ENCODE results near the gene MAPK11.

MAPK11 gene

DNA sequence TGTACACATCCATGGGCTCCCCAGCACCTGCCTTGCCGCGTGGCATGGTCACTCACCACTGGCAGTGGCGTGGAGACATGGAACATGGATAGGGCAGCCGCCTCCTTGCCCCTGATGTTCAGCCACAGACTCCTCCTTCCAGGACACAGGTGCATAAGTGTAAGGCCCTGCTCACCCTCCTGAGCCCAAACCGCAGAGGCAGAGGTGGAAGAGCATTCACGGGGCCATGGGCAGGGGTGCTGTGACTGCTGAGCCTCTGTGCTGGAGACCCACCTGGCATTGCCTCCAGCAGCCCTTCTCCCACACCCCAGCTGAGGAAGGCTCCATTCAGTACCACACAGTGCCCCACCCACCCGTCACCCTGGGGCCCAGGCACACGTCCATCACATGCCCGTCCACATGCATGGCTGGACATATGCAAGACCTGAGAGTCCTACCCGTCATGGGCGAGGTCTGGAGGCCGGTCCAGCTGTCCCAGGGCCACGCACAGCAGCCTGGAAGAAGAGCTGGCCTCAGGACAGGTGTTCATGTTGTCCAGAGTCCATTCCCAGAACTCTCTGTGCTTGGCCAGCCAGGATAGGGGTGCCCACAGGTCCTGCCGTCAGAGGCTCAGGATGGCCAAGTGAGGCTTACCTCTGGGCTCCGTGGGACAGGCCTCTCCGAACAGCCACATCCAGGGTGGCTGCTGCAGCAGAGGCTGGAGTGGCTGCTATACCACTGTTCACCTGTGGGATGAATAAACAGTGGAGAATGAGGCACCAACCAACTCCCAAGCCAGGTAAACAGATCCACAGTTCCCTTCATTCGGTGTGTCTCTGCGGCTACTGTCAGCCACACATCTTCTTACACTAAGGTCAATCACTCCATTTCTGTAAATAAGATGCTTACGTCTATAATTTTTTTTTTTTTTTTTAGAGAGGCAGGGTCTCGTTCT lies 23.7 kb downstream of the MAPK11 start:
- no peak for DNase-seq

DNA sequence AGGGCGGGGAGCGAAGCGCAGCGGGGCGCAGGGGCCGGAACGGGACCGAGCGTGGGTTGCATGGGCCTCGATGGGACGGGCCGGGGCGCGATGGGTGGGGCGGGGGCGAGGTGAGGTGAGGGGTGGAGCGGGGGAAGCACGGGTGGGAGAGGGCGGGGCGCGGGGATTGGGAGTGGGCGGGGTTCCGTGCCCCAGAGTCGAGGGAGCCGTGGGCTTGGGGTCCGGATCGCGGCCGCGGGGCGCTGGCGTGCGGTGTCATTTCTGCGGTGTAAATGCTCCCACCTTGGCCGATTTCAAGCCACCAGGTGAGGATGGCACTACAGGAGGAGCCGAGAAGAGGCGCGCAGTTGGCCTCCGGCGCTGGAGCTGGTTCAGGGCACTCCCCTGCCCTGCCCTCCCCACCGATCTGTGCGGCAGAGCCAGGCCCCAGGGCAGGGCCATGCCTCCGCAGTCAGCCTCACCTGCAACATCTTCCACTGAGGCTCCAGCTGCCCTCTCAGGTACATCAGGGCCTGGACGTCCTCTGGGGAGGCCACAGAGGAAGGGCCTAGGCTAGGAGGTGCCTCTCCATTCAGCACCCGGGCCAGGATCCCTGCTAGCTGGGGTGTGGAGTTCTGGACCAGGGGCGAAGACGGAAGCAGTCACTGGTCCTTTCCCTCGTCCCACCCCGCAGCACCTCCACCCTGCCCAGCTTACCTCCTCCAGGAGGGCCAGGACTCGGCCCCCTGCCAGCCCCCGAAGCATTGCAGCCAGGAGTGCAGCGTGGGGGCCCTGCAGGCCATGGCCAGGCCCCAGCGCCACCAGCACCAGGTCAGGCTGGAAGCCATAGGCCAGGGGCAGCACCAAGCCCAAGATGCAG lies 24.7 kb downstream of the MAPK11 start:
- DNase-seq: no peak

DNA sequence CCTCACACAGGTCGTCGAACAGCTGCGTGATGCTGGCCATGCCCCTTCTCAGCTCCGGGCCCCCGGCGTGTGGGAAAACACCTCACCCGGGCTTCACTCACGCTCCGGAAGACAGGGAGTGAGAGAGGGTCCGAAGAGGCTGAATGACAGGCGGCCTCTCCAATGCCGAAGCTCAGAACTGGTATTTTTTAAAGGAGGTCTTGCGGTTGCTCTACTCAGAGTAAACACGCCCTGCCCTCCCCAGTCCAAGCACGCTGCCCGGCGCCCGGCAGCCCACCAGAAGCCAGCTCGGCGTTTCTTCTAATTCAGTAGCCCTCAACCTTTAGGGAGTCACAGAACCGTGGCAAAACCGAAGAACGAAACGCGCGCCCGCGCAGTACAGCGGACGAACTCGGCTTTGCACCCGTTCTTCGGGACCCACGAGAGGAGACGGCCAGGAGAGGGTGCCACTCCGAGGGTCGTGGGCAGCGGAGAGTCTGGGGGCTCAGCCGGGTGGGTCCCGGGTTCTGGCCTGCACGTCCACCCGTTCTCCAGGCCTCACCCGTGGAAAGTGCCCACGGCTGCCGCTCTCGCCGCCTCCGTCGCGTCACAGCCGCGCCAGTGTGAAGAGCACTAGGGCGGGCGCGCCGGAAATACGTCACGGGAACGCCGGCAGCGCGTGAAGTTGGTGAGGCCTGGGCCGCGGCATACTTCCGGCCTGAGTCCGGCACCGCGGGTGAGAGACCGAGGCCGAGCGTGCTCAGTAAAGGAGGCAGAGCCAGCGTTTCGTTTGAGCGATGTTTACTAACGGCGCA lies 25.6 kb downstream of the MAPK11 start, which contains the start of gene TUBGCP6:
TUBGCP6 (minus strand) TSS at position 604 of the 794 bp plus-strand sequence; CDS start at position 40, 564 bp downstream.
- peak; percentile 67 for DNase-seq

DNA sequence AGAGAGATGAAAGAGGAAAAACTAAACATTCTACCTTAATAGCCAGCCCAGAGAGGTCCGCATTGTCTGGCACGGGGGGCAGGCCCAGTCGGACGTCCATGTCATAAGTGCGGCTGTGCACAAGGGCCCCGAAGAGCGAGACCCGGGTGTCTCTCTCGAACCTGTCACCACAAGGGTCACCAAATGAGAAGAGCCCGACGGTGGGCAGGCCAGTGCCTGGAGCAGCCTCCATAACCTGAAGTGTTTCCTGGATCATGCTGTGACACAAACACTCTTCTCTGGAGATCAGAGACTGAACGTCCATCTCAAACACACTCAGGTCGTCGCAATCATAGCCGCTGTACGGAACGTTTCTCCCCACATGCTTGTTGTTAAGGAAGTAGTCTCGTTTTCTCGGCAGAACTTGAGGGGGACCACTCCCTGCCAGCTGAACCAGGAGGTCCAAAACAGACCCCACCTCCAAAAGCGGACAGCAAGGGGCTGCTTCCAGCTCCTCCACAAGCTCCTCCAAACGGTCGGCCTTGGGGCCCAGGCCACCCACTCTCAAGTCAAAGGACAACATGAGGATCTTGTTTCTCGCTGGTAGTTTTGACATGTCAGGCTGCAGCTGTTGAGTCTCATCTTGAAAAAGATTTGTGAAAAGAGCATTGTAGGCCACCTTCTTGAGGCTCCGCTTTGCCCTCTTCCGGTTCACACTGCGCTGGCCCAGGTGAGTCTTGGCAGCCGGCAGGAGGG lies 26.3 kb downstream of the MAPK11 start:
- no peak for DNase-seq

DNA sequence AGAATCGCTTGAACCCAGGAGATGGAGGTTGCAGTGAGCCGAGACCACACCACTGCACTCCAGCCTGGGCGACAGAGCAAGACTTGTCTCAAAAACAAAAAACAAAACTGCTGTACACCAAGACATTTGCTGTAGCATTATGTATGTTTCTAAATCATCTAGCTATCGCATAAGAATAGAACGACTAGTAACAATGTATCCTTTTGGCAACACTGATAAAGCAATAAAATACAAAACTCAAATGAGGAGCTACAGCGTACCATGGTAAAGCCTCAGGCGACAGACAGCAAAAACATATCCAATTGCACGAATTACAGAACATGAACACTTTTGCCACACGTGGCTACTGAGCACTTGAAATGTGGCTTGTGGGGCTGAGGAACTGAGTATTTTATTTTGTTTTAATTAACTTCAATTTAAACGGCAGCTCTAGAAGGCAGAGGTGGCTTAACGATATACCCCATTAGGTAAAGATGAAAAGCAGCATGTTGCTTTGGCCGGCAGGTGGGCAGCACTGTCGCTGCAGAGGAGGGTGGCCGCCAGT lies 27.7 kb downstream of the MAPK11 start:
- DNase-seq: no peak

DNA sequence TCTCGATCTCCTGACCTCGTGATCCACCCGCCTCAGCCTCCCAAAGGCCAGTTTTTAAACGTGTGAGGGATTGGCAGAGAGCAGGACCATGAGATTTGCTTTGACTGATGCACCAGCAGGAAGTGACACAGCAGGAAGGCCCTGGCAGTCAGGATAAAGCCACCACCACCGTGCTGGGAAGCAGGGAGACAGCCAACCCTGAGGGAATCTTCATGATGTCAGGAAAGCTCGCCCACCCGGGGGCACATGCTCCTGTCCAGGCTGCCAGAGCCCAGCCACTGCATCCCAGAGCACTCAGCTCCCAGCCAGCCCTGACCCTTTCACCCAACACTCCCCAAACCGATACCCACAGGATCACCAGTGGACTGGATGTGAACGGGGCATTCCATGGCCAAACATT lies 31.4 kb downstream of the MAPK11 start:
- no peak for DNase-seq

DNA sequence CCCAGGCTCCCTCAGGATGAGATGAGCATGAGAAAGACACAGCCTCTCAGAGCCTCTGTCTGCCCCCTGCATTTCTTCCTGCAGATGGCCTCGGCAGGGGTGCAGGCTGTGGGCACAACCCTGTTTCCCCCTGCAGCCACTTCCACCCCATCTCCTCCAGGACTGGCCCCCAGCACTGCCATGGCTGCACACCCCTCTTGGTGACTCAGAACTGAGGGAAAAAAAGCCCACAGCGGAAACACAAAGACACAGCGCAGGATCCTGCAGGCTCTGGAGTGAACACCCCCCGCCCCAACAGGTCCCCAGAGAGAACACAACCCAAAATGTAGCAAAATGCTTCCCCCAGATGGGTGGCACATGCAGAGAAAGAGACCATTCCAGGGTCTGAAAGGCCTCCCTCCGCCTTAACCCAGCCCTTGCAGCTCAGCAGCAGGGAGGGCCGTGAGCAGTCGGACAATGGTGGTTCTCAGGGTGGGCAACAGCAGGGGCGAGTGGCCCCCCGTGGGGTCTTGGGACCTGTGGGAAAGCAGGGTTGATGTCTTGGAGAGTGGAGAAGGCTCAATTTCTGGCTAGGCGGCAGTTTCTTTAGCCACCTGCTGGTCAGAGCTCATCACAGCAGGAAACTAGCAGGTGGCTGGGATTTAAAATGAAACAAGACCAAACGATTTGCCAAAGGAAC lies 33.3 kb downstream of the MAPK11 start:
- DNase-seq: no peak

DNA sequence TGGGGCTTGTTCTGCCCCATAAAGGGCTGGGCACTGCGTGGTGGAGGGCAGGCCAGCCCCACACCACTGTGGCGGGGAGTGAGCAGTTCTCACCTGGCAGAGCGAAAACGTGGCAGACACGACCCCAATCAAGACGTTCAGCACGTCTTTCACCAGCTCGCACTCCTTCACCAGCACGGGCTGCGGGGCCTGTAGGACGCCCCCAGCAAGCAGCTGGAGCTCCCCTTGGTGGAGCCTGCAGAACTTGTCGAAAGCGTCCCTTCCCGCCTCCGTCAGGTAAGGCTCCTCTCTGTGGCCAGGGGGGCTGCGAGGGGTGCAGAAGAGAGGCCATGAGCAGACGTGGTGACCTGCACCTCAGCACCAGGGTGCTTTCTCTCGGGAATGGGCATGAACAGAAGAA lies 37.0 kb downstream of the MAPK11 start:
- DNase-seq: no peak

DNA sequence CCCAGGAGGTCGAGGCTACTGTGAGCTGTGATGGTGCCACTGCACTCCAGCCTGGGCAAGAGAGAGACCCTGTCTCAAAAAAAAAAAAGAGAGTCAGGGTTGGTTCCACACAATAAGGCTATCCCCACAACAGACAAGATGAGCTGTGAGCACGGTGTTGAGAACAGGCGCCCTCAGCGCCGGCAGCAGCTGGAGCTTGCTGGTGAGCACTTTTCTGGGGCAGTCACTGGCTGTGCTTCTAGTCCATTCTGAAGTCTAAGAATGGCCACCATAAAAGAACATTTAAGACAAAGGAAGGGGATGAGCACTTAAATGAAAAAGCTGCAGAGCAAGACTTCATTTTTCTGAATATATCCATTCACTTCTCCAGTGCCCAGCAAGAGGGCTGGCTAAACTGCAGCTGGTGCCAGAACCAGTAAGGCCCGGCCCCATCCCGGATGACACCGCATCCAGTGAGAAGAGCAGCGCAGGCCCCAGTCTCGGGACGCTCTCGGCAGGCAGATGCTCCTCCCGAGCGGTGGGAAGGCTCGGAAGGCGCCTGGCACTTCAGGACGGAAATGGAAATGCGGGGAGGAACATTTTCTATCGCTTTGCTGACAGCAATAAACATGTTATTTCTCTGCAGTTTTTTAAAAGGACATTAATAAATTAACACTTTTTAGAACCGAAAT lies 37.6 kb downstream of the MAPK11 start:
- DNase-seq: no peak

DNA sequence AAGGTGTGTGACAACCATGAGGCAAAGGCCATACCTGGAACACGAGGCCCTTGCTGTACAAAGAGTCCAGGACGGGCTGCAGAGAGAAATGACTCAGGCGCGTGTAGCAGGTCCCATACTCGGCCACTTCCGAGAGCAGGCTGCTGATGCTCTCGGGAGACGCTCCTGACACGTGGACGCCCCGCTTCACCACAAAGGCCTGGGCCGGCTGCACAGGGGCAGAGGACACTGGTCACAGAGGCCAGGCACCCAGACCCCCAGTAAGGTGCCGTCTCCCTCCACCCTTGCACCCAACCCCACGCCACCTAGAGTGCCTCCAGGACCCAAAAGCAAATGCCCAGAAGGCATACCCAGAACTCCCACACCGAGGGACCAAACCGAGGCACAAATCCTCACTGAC lies 40.8 kb downstream of the MAPK11 start:
- no peak for DNase-seq

DNA sequence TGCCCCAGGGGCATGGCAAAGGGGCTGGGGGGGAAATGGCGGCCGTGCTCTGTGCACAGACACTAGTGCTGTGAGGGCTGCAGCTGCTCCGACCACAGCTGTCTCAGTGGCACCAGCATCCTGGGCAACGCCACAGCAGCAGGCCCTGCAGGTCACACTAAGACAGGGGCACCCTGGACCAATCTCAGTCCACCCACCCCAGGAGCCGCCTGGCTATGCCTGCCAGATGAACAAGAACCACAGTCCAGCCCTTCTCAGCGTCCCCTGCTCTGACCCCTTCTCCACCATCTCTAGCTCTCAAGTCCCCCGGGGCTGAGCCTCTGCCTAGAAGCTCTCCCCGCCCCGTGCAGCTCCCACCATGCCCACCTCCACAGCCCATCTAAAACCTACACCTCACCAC lies 41.8 kb downstream of the MAPK11 start:
- no peak for DNase-seq

DNA sequence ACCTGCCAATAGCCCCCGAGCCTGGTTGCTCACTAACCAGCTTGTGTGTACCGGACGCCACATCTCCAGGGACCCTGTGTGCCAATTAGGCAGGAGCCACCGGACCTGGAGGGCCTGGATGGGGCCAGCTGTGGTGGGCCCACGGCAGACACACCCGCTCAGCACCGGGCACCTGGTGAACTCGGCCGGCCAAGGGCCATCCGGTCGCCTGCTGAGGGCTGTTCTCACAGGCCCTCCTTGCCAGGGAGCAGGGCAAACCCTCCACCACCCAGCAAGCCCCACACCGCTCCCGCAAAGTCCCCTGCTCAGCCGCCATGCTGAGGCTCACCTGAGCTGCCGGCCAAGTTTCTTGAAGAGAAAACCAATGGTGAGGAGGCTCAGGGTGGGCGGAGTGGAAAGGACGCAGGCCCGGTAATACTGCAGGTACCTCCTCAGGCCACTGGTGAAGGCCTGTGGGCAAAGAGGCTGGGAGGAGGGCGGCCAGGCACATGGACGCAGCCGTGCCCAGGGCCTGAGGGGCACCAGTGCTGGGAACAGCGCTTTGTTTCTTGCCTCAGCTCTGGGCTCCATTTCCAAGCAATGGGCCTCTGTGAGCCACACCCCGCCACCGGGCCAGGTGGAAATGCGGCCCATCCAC lies 42.5 kb downstream of the MAPK11 start:
- DNase-seq: no peak

DNA sequence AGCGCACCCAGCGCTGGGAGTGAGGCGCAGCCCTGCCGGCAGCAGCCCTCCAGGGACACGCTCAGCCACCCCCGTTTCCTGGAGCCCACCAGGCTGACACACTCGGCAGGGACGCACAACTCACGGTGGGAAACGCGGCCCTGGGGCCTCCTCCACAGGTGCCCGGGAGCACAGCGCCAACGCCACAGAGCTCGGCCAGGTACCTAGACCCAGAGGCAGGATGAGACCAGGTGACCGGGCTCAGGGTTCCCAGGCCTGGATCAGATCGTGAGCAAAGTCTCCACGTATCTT lies 43.4 kb downstream of the MAPK11 start:
- no peak for DNase-seq

DNA sequence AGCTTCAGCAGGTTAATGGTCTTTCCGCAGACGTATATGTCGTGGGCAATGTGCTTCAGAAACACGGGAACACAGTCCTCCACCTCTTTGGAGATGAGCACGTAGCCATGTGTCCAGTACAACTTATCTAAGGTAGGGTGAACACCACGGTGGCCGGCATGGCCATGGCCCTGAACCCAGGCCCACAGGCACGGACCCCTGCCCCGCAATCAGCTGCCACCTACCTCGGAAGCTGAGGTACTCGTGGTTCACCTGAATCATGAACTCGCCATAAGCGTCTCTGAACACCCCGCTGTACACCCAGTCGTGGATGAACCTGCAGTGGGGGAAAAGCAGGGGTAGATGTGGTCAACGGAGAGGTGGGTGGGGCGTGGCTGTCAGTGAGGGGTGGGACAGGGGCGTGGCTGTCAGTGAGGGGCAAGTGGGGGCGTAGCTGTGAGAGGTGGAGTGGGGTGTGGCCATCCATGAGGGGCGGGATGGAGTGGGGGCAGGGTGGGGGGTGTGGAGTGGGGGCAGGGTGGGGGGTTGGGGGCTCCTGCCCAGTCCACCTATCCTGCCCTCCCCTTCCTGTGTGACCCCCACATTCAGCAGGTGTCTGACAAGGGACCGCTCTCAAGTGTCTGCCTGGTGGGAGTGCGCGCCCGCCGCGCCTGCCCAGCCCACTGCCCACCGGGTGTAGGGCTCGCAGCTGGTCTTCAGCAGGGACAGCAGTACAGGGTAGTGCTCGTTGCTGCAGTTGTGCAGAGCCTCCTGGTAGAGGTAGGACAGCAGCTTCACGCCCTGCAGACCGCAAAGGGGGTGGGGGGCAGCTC lies 43.9 kb downstream of the MAPK11 start:
- DNase-seq: no peak

DNA sequence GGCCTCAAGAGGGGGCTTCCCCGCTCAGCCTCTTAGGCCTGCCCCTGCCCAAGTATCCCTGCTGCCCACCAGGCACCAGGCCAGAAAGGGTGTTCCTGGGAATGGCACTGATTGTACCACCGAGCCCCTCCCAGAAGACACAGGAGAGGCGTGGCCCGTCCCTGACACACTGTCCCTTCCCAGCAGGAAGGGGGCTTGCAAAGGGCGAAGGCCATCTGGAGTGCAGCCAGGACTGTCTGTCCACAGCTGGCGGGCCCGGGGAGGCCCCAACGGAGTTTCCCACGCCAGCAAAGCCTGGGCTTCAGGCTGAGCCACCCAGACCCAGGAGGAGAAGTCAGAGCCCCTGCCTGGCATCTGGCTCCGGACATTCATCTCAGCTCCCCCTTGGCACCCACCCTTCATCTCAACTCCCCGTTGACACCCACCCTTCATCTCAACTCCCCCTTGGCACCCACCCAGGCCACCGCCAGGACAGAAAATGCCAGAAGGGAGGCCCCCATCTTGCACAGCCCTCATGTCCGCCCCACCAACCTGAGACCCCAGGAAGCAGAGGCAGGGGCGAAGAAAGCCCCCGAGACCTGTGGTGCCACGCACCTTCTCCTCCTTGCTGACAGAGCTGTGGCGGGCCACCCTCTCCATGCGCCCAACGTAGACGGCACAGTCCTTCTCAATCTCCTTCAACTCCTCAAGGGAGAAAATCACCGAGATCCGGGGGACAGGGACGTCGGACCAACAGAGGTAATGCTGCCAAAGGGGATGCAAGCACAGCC lies 44.8 kb downstream of the MAPK11 start:
- no peak for DNase-seq

DNA sequence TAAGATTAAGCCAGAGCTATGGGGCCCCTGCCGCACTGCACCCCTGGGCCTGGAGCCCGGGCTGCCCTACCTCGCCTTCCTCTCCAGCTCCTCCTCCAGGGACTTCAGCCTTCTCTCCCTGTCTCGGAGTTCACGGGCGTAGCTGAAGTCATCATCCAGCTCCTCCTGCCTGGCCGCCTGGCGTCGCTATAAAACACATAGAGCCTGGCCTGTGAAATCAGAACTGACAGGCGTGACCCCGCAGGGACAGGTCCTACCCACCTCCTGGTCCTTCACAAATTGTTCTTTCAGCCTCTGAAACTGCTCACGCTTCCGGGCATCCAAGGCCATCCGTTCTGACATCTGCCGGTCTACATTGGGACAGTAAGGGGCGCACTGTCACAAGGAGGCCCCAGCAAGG lies 46.1 kb downstream of the MAPK11 start:
- no peak for DNase-seq

DNA sequence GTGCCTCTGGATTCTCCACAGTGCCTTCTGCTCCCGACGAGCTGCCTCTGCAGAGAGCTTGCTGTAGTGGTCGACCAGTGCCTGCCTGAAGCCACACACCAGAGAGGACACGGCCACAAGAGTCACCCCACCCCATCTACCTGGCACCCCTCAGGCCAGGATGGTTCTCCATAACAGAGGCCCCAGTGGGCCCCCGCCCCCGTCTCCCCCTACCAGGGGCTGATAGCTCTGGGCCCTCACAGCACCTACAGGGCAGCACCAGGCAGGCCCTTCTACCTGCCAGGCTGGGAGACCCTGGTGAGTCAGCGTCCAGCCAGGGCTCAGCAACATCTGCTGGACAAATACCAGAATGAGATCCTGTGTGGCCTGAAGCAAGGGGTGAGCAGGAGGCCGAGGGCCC lies 47.7 kb downstream of the MAPK11 start:
- no peak for DNase-seq

DNA sequence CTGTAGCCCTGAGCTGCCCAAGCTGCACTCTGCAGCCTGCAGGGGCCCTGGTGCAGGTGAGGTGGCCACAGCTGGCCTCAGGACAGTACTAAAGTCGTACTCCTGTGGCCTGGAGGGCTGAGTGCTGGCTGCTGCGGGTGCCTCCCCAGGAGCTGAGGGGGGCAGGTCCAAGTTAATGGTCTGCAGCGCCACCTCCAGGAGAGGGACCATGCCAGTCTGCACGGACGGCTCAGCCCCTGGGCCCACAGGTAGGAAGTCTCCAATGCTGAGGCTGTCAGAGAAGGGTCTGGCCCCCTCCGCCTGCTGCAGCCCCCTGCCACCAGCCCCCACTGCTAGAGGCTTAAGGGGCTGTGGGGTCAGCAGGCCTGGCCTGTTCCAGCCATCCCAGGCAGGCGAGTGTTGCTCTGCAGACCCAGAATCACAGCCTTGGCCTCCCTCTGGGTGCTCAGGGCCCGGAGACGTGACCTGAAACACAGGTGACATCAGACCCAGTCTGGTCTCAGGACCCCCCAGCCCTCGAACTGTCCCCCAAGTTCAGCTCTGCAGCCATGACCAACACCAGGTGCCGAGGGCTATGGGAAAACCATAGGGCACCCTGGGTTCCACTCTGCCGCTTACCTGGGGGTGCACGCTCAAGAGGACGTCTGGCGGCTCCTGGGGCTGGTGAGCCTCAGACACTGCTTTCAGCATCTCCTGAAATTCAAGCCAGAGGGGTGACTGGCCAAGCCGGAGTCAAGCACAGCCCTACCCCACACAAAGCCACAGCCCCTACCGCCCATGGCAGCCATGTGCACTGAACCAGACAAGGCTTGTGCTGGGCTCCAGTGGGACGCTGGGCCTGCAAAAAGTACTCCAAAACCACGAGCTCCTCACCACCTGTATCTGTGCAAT lies 48.5 kb downstream of the MAPK11 start:
- no peak for DNase-seq
